SK-N-SH (cell line): ENCODE data around the gene ZBTB45. TPM values are rescaled to one million over a fixed set of nuclear protein-coding genes. Genes with fewer than 3 reads are reported as not detected.

Experiments used
- CTCF ChIA-PET: fragments of 300-600, 350-600 bp; formaldehyde crosslinking; extraction: SDS; loops from one replicate; lab custom pipeline; 2021; lab: Yijun Ruan, JAX
- POLR2A ChIA-PET: fragments of 350-600 bp; sonication (Branson Sonifier 250); formaldehyde crosslinking; extraction: SDS; loops from one replicate; lab custom pipeline; 2020; ENCODE audit warnings: antibody characterized with exemption, inconsistent platforms; lab: Yijun Ruan, JAX
- DNase-seq: peaks from one replicate; pipeline ENCODE4 v3.0.0; 2012
- H2AFZ ChIP-seq: fragments of 200-600 bp; sonication (generic); 2 replicates; pipeline ENCODE4 v1.8.1; 2016; ENCODE audit warnings: antibody characterized with exemption, mild to moderate bottlenecking, low read depth
- H3F3A ChIP-seq: fragments of 200-600 bp; sonication (generic); replicated peaks from 2 replicates; pipeline ENCODE3; 2016; ENCODE audit warnings: antibody characterized with exemption, mild to moderate bottlenecking; ENCODE audit not compliant: insufficient read depth
- H3K27ac ChIP-seq, 2 experiments: fragments of 200-500 bp in 1 of 2; fragments of 200-600 bp in 1 of 2; sonication (Bioruptor generic) in 1 of 2; sonication (generic), shearing (Covaris generic) in 1 of 2; 2 replicates each; pipeline versions ENCODE4 v1.5.1 to v1.6.1; 2014 to 2016; ENCODE audit warnings: low read depth in 2 of 2, inconsistent platforms in 1 of 2, low read length in 1 of 2, mild to moderate bottlenecking in 1 of 2, mixed read lengths in 1 of 2
- H3K27me3 ChIP-seq: fragments of 200-600 bp; sonication (generic), shearing (Covaris generic); 2 replicates; pipeline ENCODE4 v1.6.1; 2016; ENCODE audit warnings: mixed run types; ENCODE audit not compliant: insufficient read depth
- H3K36me3 ChIP-seq, 2 experiments: fragments of 200-500 bp in 1 of 2; fragments of 200-600 bp in 1 of 2; sonication (Bioruptor generic) in 1 of 2; sonication (generic) in 1 of 2; replicated peaks in 1 of 2; 2 replicates each; pipeline versions ENCODE3 to v1.5.1; 2014 to 2016; ENCODE audit warnings: low read length in 1 of 2, mild to moderate bottlenecking in 1 of 2; ENCODE audit not compliant: insufficient read depth in 2 of 2, control insufficient read depth in 1 of 2
- H3K4me1 ChIP-seq, 2 experiments: fragments of 200-500 bp in 1 of 2; fragments of 200-600 bp in 1 of 2; sonication (Bioruptor generic) in 1 of 2; sonication (generic), shearing (Covaris generic) in 1 of 2; 2 replicates each; pipeline versions ENCODE4 v1.5.1 to v1.6.1; 2014 to 2016; ENCODE audit warnings: low read depth in 1 of 2, low read length in 1 of 2, mixed run types in 1 of 2; ENCODE audit not compliant: insufficient read depth in 2 of 2, control insufficient read depth in 1 of 2
- H3K4me2 ChIP-seq: fragments of 200-600 bp; sonication (generic), shearing (Covaris generic); 2 replicates; pipeline ENCODE4 v1.6.1; 2017; ENCODE audit warnings: mixed run types
- H3K4me3 ChIP-seq, 2 experiments: fragments of 200-500 bp in 1 of 2; fragments of 200-600 bp in 1 of 2; sonication (Bioruptor generic) in 1 of 2; sonication (generic), shearing (Covaris generic) in 1 of 2; 2 replicates each; pipeline versions ENCODE4 v1.5.1 to v1.8.1; 2014 to 2016; ENCODE audit warnings: low read depth in 2 of 2, inconsistent platforms in 1 of 2, low read length in 1 of 2, mild to moderate bottlenecking in 1 of 2, mixed read lengths in 1 of 2, moderate library complexity in 1 of 2
- H3K79me2 ChIP-seq: fragments of 200-600 bp; sonication (generic); 2 replicates; pipeline ENCODE4 v1.8.1; 2017; ENCODE audit warnings: mild to moderate bottlenecking; ENCODE audit not compliant: insufficient read depth
- H3K9ac ChIP-seq: fragments of 200-600 bp; sonication (generic); 2 replicates; pipeline ENCODE4 v1.6.1; 2017; ENCODE audit warnings: mixed run types
- H3K9me2 ChIP-seq: fragments of 200-600 bp; sonication (generic); 2 replicates; pipeline ENCODE4 v1.6.1; 2017; ENCODE audit warnings: mixed run types
- H3K9me3 ChIP-seq: fragments of 200-600 bp; sonication (generic); 2 replicates; pipeline ENCODE4 v1.6.1; 2017; ENCODE audit warnings: mixed run types, mild to moderate bottlenecking, moderate library complexity
- H4K20me1 ChIP-seq: fragments of 200-600 bp; sonication (generic); 2 replicates; pipeline ENCODE4 v1.6.1; 2017; ENCODE audit warnings: mild to moderate bottlenecking, mixed run types; ENCODE audit not compliant: insufficient read depth
- CHD2 ChIP-seq: fragments of 150-350 bp; IDR thresholded peaks from 2 replicates; pipeline ENCODE4 v1.6.1; 2018; ENCODE audit warnings: low read length; ENCODE audit not compliant: partially characterized antibody
- ELF1 ChIP-seq: IDR thresholded peaks from 2 replicates; pipeline ENCODE4 v1.4.0; 2012
- FOSL2 ChIP-seq: IDR thresholded peaks from 2 replicates; pipeline ENCODE4 v1.4.0; 2012; ENCODE audit warnings: low read depth, mild to moderate bottlenecking, moderate library complexity, borderline replicate concordance
- FOXJ3 ChIP-seq: sonication (generic); formaldehyde crosslinking; IDR thresholded peaks from 2 replicates; pipeline ENCODE4 v1.5.1; 2020; ENCODE audit warnings: mild to moderate bottlenecking, missing genetic modification reagents
- FOXM1 ChIP-seq: IDR thresholded peaks from 2 replicates; pipeline ENCODE4 v1.4.0; 2012; ENCODE audit warnings: low read depth, mild to moderate bottlenecking
- GABPA ChIP-seq: IDR thresholded peaks from 2 replicates; pipeline ENCODE4 v1.4.0; 2012; ENCODE audit warnings: low read depth, mild to moderate bottlenecking
- GATA2 ChIP-seq: sonication (generic); formaldehyde crosslinking; IDR thresholded peaks from 2 replicates; pipeline ENCODE4 v1.5.0; 2020; ENCODE audit warnings: mild to moderate bottlenecking, missing genetic modification reagents
- JUND ChIP-seq: IDR thresholded peaks from 2 replicates; pipeline ENCODE4 v1.4.0; 2012
- MEF2A ChIP-seq: IDR thresholded peaks from 2 replicates; pipeline ENCODE4 v1.4.0; 2012; ENCODE audit warnings: low read depth, borderline replicate concordance
- MXI1 ChIP-seq: IDR thresholded peaks from 2 replicates; pipeline ENCODE4 v1.6.1; 2012; ENCODE audit warnings: mild to moderate bottlenecking, low read depth, low read length, improper control_type of control experiment
- NFIC ChIP-seq: IDR thresholded peaks from 2 replicates; pipeline ENCODE4 v1.4.0; 2012; ENCODE audit warnings: borderline replicate concordance
- POLR2AphosphoS5 ChIP-seq: IDR thresholded peaks from 2 replicates; pipeline ENCODE4 v1.6.1; 2012; ENCODE audit warnings: low read depth, low read length
- RAD21 ChIP-seq: IDR thresholded peaks from 2 replicates; pipeline ENCODE4 v1.6.1; 2012; ENCODE audit warnings: mild to moderate bottlenecking, low read length
- RCOR1 ChIP-seq: fragments of 150-350 bp; IDR thresholded peaks from 2 replicates; pipeline ENCODE4 v1.6.1; 2017; ENCODE audit warnings: antibody characterized with exemption, low read length
- RFX5 ChIP-seq: IDR thresholded peaks from 2 replicates; pipeline ENCODE4 v1.6.1; 2012; ENCODE audit warnings: mild to moderate bottlenecking, improper control_type of control experiment, low read length
- RXRA ChIP-seq: IDR thresholded peaks from 2 replicates; pipeline ENCODE4 v1.4.0; 2012; ENCODE audit warnings: low read depth, mild to moderate bottlenecking, borderline replicate concordance
- SIN3A ChIP-seq: IDR thresholded peaks from 2 replicates; pipeline ENCODE4 v1.6.1; 2012; ENCODE audit warnings: low read depth, mild to moderate bottlenecking, low read length, moderate library complexity, borderline replicate concordance
- SMC3 ChIP-seq: IDR thresholded peaks from 2 replicates; pipeline ENCODE4 v1.6.1; 2012; ENCODE audit warnings: low read depth, low read length, improper control_type of control experiment
- TAF1 ChIP-seq: IDR thresholded peaks from 2 replicates; pipeline ENCODE4 v1.6.1; 2012; ENCODE audit warnings: low read depth, mild to moderate bottlenecking, low read length, moderate library complexity, borderline replicate concordance
- TEAD4 ChIP-seq: IDR thresholded peaks from 2 replicates; pipeline ENCODE4 v1.4.0; 2012; ENCODE audit warnings: mild to moderate bottlenecking, borderline replicate concordance; ENCODE audit not compliant: insufficient read depth
- YY1 ChIP-seq: IDR thresholded peaks from 2 replicates; pipeline ENCODE4 v1.4.0; 2012; ENCODE audit warnings: low read depth, mild to moderate bottlenecking
- WGBS: methylation state at CpG from one replicate; pipeline ENCODE4 v1.1.6; 2017; ENCODE audit warnings: low lambda C conversion rate; 5-methylcytosine and 5-hydroxymethylcytosine counted together
- polyA plus RNA-seq, 3 experiments: library from polyadenylated mRNA; depleted of rRNA; stranded (reverse); fragments of >200 nt; gene quantifications; 2 replicates each; pipeline ENCODE4 v1.2.3, GENCODE V29; 2012
- TF ChIP-seq, protein P1 (sequence below): IDR thresholded peaks from 2 replicates; pipeline ENCODE4 v1.4.0; 2012; ENCODE audit warnings: low read depth, borderline replicate concordance
- TF ChIP-seq, protein P2 (sequence below): IDR thresholded peaks from 2 replicates; pipeline ENCODE4; 2012
- TF ChIP-seq, protein P3 (sequence below): fragments of 150-350 bp; IDR thresholded peaks from 2 replicates; pipeline ENCODE4 v1.6.1; 2016; ENCODE audit warnings: mild to moderate bottlenecking, low read depth, low read length
- TF ChIP-seq, protein P4 (sequence below): fragments of 200-600 bp; sonication (generic); IDR thresholded peaks from 2 replicates; pipeline ENCODE4 v1.6.1; 2017; ENCODE audit warnings: antibody characterized with exemption, mild to moderate bottlenecking, moderate library complexity
- TF ChIP-seq, protein P5 (sequence below): IDR thresholded peaks from 2 replicates; pipeline ENCODE4 v1.4.0; 2012; ENCODE audit warnings: low read depth

Gene ZBTB45
- polyA plus RNA-seq (2012; rRNA removed): 7.9 and 11.3 TPM in 2 replicates
- polyA plus RNA-seq (2012; cell fraction: cytosol; rRNA removed): 4.4 and 6.0 TPM in 2 replicates
- polyA plus RNA-seq (2012; cell fraction: nucleus; rRNA removed): 21.0 and 30.6 TPM in 2 replicates

DNA sequence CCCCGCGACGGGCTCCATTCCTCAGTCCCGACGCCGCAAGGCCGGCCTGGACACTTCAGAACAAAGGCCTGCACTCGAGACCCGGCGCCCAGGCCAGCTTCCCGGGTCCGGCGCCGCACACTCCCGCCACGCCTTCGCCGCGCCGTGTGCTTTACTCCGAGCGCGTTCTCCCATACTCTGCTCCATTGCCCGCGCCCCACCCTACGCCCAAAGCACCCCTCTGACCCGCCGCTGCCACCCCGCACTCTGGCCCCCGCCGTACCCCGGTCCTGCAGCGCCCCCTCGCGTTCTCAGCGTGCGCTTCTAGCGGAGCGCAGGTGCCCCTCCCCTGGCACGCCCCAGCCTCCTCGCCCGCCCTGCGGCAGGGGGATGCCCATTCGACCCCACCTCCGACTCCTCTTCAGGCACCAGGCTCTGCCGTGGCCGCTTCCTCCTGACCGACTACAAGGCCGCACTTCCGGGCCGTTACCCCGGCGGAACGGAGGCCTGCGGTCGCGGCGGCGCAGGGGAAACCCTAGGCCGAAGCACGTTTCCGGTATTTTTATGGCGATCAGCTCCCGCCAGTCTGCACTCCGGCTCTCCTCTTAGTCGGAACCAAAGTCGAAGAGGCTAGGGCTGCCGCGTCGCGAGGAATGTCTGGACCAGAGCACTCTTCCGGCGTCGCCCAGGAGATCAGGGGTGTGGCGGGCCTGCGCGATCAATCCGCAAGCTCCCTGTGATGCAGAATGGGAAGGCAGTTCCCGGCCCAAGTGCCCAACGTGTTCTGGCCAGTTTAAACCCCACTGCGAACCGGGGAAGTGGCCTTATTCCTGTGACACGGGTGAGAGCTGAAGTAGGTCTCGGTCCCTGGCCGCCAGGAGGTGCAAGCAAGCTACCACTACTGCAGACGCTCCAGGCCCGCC lies at the start of gene ZBTB45:
Gene ZBTB45 (minus strand): TSS at position 456 of the 902 bp plus-strand sequence. CDS start 2,137 bp downstream, outside the sequence.
- DNase-seq: peak; percentile 93
- ChIA-PET CTCF (interaction anchor here (0.5 to 4.7 kb wide), 42 partner anchors 9 to 1130 kb away, joined by 3 to 81 read pairs (median 4); partner anchors contain the start of genes CHMP2A, MZF1, TRIM28 and UBE2M), POLR2A (interaction anchor here (1.0 to 3.8 kb wide), 14 partner anchors 8 to 193 kb away, joined by 3 to 49 read pairs (median 4); partner anchors contain the start of genes CHMP2A, MZF1, RPS5 and SLC27A5)
- no peaks in the 10 kb centered on the region for H3K9me2 ChIP-seq
- H3K4me2 ChIP-seq: peak within 1 kb of the TSS; percentile 98
- H2AFZ ChIP-seq: peak within 1 kb of the TSS; percentile 86
- peak within 1 kb of the TSS; percentile 75 to 83 for H3K4me3 ChIP-seq
- peak within 1 kb of the TSS; percentile 92 to 97 for H3K27ac ChIP-seq
- peaks cover 0 to 29% of the 10 kb centered on the region in 2 experiments; a peak in 1 of 4 replicates for H3K4me1 ChIP-seq
- H3K36me3 ChIP-seq: peaks cover 3 to 19% of the 10 kb centered on the region in 2 experiments
- no peaks in the 10 kb centered on the region; the same call in 1 of the 2 replicates for H4K20me1 ChIP-seq
- WGBS: 1% methylated on average over 45 of the region's 87 CpGs
- no peaks in the 10 kb centered on the region for H3K9me3 ChIP-seq
- no peaks in the 10 kb centered on the region for H3K27me3 ChIP-seq
- H3K9ac ChIP-seq: peak within 1 kb of the TSS; percentile 93
- peaks cover 52% of the 10 kb centered on the region for H3K79me2 ChIP-seq
- H3F3A ChIP-seq: peaks cover 19% of the 10 kb centered on the region
- TF ChIP-seq FOSL2: no peak
- TF ChIP-seq RCOR1: peak; percentile 74
- TF ChIP-seq, protein P1, sequence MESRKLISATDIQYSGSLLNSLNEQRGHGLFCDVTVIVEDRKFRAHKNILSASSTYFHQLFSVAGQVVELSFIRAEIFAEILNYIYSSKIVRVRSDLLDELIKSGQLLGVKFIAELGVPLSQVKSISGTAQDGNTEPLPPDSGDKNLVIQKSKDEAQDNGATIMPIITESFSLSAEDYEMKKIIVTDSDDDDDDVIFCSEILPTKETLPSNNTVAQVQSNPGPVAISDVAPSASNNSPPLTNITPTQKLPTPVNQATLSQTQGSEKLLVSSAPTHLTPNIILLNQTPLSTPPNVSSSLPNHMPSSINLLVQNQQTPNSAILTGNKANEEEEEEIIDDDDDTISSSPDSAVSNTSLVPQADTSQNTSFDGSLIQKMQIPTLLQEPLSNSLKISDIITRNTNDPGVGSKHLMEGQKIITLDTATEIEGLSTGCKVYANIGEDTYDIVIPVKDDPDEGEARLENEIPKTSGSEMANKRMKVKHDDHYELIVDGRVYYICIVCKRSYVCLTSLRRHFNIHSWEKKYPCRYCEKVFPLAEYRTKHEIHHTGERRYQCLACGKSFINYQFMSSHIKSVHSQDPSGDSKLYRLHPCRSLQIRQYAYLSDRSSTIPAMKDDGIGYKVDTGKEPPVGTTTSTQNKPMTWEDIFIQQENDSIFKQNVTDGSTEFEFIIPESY: no peak; the same call in 1 of the 2 replicates
- 0 out of 2 replicates have a peak, but pooled peaks have one; percentile 17 for TF ChIP-seq RFX5
- TF ChIP-seq CHD2: peak; percentile 89
- peak; percentile 88 for TF ChIP-seq YY1
- TF ChIP-seq RAD21: peak; percentile 67
- 0 out of 2 replicates have a peak, but pooled peaks have one; percentile 34 for TF ChIP-seq TEAD4
- TF ChIP-seq, protein P2, sequence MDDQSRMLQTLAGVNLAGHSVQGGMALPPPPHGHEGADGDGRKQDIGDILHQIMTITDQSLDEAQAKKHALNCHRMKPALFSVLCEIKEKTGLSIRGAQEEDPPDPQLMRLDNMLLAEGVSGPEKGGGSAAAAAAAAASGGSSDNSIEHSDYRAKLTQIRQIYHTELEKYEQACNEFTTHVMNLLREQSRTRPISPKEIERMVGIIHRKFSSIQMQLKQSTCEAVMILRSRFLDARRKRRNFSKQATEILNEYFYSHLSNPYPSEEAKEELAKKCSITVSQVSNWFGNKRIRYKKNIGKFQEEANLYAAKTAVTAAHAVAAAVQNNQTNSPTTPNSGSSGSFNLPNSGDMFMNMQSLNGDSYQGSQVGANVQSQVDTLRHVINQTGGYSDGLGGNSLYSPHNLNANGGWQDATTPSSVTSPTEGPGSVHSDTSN: peak; percentile 52
- no peak for TF ChIP-seq NFIC
- TF ChIP-seq ELF1: peak; percentile 90
- TF ChIP-seq MEF2A: no peak
- TF ChIP-seq MXI1: peak; percentile 87
- no peak for TF ChIP-seq GATA2 (CRISPR knock-in tag)
- no peak for TF ChIP-seq JUND
- TF ChIP-seq, protein P3, sequence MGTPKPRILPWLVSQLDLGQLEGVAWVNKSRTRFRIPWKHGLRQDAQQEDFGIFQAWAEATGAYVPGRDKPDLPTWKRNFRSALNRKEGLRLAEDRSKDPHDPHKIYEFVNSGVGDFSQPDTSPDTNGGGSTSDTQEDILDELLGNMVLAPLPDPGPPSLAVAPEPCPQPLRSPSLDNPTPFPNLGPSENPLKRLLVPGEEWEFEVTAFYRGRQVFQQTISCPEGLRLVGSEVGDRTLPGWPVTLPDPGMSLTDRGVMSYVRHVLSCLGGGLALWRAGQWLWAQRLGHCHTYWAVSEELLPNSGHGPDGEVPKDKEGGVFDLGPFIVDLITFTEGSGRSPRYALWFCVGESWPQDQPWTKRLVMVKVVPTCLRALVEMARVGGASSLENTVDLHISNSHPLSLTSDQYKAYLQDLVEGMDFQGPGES: peak; percentile 51
- no peak for TF ChIP-seq RXRA
- TF ChIP-seq FOXJ3 (CRISPR knock-in tag): no peak; the same call in 1 of the 2 replicates
- peak; percentile 88 for TF ChIP-seq SIN3A
- TF ChIP-seq, protein P4, sequence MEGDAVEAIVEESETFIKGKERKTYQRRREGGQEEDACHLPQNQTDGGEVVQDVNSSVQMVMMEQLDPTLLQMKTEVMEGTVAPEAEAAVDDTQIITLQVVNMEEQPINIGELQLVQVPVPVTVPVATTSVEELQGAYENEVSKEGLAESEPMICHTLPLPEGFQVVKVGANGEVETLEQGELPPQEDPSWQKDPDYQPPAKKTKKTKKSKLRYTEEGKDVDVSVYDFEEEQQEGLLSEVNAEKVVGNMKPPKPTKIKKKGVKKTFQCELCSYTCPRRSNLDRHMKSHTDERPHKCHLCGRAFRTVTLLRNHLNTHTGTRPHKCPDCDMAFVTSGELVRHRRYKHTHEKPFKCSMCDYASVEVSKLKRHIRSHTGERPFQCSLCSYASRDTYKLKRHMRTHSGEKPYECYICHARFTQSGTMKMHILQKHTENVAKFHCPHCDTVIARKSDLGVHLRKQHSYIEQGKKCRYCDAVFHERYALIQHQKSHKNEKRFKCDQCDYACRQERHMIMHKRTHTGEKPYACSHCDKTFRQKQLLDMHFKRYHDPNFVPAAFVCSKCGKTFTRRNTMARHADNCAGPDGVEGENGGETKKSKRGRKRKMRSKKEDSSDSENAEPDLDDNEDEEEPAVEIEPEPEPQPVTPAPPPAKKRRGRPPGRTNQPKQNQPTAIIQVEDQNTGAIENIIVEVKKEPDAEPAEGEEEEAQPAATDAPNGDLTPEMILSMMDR: peak; percentile 74
- peak; percentile 35 for TF ChIP-seq SMC3
- peak; percentile 92 for TF ChIP-seq POLR2AphosphoS5
- TF ChIP-seq FOXM1: 0 out of 2 replicates have a peak, but pooled peaks have one; percentile 28
- peak; percentile 100 for TF ChIP-seq GABPA
- TF ChIP-seq, protein P5, sequence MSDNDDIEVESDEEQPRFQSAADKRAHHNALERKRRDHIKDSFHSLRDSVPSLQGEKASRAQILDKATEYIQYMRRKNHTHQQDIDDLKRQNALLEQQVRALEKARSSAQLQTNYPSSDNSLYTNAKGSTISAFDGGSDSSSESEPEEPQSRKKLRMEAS: peak; percentile 73
- TF ChIP-seq TAF1: peak; percentile 98
